Fibroblast of the conjunctiva (primary cell): Measurements from ENCODE around the gene DNAJC4.

Source experiments
- DNase-seq: peaks from one replicate; pipeline ENCODE4 v3.0.0-alpha.2; 2010; ENCODE audit warnings: low read depth

DNAJC4 gene, protein sequence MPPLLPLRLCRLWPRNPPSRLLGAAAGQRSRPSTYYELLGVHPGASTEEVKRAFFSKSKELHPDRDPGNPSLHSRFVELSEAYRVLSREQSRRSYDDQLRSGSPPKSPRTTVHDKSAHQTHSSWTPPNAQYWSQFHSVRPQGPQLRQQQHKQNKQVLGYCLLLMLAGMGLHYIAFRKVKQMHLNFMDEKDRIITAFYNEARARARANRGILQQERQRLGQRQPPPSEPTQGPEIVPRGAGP

GRCh38 chr11:64230171-64230984 lies at the start of gene DNAJC4:
Gene DNAJC4 (plus strand): TSS chr11:64230548. CDS start chr11:64230855, 307 bp downstream.
- DNase-seq, result peak; percentile 79

GRCh38 chr11:64180891-64181290 lies 49.5 kb upstream of the DNAJC4 start:
- DNase-seq, result no peak

DNA sequence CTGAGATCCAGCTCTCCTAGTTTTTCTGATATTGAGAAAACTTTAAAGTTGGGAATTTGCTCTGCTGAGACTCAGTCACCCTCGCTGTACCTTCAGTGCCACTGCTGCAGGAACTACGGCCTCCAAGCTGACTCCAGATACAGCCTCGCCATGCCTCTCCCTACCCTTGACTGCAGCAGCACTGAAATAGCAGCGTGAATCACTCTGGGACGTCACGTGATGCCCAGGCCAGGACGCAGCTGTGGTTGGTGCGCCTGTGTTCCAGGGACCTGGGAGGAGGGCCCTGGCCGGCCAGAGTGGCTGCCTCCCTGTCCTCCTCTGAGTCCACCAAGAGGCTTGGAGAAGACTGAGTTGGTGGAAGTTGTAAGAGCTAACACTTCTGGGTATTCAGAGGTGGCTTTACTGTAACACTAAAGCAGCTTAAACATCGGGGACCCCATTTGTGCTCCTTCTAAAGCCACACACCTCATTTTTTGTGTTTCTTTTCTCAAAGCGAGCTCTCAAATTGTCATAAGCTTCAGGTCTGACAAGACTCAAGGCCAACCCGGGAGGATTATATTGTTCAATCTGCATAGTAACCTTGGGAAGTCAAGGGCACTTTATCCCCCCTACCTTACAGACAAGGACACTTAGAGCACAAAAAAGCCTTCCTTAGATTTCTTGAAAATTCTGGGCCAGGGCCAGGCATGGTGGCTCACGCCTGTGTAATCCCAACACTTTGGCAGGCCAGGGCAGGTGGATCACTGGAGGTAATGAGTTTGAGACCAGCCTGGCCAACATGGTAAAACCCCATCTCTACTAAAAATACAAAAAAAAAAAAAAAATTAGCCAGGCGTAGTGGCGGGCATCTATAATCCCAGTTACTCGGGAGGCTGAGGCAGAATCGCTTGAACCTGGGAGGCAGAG lies 48.6 kb upstream of the DNAJC4 start:
- peak; percentile 80 for DNase-seq

GRCh38 chr11:64183890-64184289 lies 46.5 kb upstream of the DNAJC4 start:
- no peak for DNase-seq

DNA sequence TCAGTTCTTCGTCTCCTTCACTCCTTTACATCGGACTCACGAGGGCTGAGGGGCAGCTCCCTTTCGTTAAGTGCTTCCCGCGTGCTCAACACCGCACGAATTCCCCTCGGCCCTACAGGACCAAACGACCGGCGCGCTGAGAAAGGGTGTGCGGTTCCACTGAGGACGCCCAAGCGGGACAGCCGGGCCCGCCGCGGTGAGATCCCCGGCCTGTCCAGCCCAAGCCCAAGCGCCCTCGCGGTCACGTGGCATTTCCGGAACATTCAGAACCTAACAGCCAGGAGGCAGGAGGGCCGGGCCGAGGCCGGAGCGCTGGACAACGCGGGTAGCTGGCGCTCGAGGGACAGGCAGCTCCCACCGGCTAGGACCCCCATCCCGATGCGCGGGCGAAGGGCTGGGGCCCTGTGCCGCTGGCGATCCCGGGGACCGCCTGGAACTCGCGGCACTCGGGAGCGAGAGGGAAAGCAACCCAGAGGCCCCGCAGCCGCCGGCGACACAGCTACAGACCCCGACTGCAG lies 45.1 kb upstream of the DNAJC4 start:
- DNase-seq, result peak; percentile 75

- peak; percentile 100 for DNase-seq
These were observed 44.5 kb upstream of the DNAJC4 start, which contains the start of gene STIP1 for GRCh38 chr11:64185693-64186491. Gene STIP1 (plus strand): TSS chr11:64186171. CDS start chr11:64186262, 91 bp downstream.

GRCh38 chr11:64186492-64187165 lies 43.7 kb upstream of the DNAJC4 start:
- DNase-seq, result no peak

DNA sequence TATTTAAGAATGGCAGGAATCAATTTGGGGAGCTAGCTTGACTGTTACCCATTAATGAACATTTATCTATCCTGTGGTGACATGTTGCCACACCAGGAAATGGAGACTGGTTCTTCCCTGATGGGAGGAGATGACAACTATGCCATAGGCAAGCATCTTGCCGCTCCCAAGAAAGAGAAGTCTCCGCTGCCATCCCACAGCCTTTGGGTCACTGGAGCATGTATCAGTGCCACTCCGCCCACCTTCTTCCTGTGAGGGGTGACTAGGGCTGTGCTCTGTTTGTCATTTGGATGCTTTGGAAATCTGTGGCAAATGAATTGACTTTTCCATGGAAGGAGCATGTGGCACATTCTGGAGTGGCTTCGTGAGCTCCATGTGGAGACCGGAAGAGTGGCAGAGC lies 37.9 kb upstream of the DNAJC4 start:
- DNase-seq, result no peak

DNA sequence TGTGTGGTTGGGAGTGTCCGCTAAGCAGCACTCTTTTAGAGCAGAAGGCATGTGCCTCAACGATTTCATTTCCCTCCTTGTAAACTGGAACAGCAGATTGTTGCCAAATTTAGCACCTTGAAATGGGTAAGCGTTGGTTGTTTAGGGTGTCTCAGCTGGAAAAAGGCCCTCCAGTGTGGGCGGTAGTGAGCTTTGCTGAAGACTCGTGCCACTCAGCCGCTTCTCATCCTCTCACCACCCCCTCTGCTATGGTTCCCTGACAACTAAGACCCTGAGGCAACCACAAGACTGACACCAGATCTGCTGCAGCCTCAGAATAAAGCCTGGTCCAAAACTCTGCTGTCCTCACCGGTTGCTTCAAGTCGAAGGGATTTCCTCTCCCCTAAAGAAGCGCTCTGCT lies 33.7 kb upstream of the DNAJC4 start:
- DNase-seq, result no peak

DNA sequence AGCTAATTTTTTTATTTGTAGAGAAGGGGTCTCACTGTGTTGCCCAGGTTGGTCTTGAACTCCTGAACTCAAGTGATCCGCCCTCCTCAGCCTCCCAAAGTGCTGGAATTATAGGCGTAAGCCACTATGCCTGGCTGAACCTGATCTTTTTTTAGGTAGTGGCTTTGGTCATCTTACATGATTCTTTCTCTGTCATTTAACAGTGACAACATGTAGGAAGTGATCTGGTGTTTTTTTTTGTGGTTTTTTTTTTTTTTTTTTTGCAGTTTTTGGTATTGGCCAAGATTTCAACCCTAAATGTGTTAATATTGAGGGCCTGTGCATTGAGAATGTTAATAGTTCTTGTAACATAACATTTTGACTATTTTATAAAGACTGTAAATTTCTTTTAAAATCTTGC lies 31.8 kb upstream of the DNAJC4 start:
- no peak for DNase-seq

- DNase-seq, result no peak
These were observed 28.8 kb upstream of the DNAJC4 start for GRCh38 chr11:64201543-64201942.

GRCh38 chr11:64202992-64203391 lies 27.4 kb upstream of the DNAJC4 start:
- DNase-seq, result no peak

DNA sequence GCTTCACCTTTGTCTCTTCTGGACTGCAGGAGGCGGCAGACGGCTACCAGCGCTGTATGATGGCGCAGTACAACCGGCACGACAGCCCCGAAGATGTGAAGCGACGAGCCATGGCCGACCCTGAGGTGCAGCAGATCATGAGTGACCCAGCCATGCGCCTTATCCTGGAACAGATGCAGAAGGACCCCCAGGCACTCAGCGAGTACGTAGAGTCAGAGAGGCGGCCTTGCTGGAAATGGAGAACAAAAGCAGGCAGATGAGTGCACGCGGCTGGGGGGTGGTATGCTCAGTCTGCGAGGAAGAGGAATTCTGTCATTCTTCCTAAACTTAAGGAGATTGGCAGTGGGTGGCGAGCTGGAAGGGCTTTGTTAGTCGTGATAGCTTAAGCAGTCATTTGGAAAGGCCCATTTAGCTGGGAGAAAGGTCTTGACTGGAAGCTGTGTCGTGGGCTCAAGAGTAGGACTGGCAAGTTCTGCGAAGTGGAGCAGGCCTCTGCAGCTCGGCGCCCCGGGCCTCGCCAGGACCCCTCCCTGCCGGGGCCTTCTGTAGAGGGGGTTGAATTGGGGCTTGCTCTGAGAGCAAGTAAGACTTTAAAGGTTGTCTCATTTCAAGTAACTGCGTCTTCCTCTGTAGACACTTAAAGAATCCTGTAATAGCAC lies 26.8 kb upstream of the DNAJC4 start:
- no peak for DNase-seq

- DNase-seq, result no peak
These were observed 26.3 kb upstream of the DNAJC4 start for GRCh38 chr11:64204080-64204440.

DNA sequence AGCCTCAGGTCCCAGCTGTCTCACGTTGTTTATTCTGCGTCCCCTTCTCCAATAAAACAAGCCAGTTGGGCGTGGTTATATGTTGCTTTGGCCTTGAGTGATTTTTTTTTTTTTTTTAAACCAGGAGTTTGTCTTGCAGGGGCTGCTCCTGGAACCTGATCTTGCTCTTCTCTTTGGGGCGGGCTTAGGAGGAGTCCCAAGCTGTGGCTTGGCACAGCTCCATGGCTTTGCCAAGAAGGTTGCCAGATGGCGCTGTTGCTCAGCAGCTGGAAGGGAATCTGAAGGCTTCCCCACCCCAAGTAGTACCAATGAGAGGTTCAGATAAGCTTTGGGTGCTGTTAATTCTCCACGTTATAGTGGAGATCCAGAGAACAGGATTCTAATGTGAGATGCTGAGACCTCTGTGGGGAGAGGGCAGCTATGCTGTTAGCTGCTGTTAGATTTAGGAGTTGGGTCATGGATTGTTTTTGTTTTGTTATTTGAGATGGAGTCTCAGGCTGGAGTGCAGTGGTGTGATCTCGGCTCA lies 25.8 kb upstream of the DNAJC4 start:
- DNase-seq, result peak; percentile 96

- DNase-seq, result no peak
These were observed 23.7 kb upstream of the DNAJC4 start, which contains the start of gene FERMT3 for GRCh38 chr11:64206457-64207255. Gene FERMT3 (plus strand): TSS chr11:64206721. CDS start chr11:64207365, 644 bp downstream.

DNA sequence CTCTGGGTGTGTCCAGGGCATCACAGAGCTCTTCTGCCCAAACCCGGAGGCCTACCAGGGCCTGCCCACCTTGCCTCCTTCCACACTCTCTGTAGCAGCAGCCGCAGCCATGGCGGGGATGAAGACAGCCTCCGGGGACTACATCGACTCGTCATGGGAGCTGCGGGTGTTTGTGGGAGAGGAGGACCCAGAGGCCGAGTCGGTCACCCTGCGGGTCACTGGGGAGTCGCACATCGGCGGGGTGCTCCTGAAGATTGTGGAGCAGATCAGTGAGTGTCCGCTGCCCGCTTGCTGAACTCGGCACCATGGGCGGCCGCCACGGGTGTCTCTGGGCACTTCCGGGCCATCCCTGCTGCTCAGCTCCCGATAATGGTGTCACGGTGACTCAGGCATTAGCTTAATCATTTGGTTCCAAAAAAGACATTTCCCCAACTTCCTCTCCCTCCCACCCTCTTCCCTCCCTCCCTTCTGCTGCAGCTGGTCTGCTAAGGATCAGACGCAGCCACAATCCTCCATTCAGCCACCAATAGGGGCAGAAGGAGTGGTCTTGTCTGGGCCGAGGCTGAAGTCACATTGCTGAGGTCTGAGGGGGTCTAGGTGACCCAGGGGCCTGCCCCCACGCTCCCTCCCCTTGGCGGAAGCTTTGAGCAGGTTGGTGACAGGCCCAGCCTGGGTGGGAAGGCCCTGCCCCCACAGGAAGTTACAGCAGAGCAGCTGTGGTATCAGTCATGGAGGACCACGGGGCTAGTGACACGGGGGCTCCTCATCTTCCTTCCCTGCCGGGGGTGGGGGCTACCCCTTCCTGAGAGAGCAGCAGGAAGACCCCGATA lies 22.9 kb upstream of the DNAJC4 start:
- DNase-seq, result no peak
